ENCODE results near the gene FCRLA. TPM values are rescaled to one million over a fixed set of nuclear protein-coding genes. Genes with fewer than 3 reads are reported as not detected.

The FCRLA gene
- total RNA-seq, 1 experiment from 2014 or later = not detected

GRCh38 chr1:161709373-161709772, 2.3 kb downstream of the FCRLA start:
- CTCF ChIA-PET = no interaction called here
- no TSS peak for BruUV-seq (replicated peaks)
- H3K9me3 Mint-ChIP-seq (ENCODE audit: low read depth, unreplicated experiment) = no peaks in the 10 kb centered on the region

GRCh38 chr1:161710560-161710959, 3.5 kb downstream of the FCRLA start:
- H3K27me3 Mint-ChIP-seq (ENCODE audit: unreplicated experiment) = peaks cover 11% of the 10 kb centered on the region
- H3K9me3 Mint-ChIP-seq (ENCODE audit: low read depth, unreplicated experiment) = no peaks in the 10 kb centered on the region
- no peak for DNase-seq
- no TSS peak for BruUV-seq (replicated peaks)
- H3K27ac Mint-ChIP-seq (ENCODE audit: unreplicated experiment) = no peak overlapping the region
- CTCF ChIA-PET = no interaction called here
- no peaks in the 10 kb centered on the region for H3K4me1 Mint-ChIP-seq (ENCODE audit: low read depth, unreplicated experiment)
- H3K4me3 Mint-ChIP-seq (ENCODE audit: low read depth, unreplicated experiment) = no peak overlapping the region
- H3K36me3 Mint-ChIP-seq (ENCODE audit: insufficient read depth, unreplicated experiment) = no peaks in the 10 kb centered on the region
- intact Hi-C loops (cut with micrococcal nuclease; ENCODE audit: unreplicated experiment) = no loop called here
- no peak for TF ChIP-seq CTCF (IDR thresholded peaks at IDR 0.05; ENCODE audit: unreplicated experiment)

More at GRCh38 chr1:161709373-161709772, 2.3 kb downstream of the FCRLA start:
- no peak for DNase-seq
- Mint-ChIP-seq H3K36me3 (ENCODE audit: insufficient read depth, unreplicated experiment) (no peaks in the 10 kb centered on the region), H3K27ac (ENCODE audit: unreplicated experiment) (no peak overlapping the region), H3K4me3 (ENCODE audit: low read depth, unreplicated experiment) (no peak overlapping the region), H3K4me1 (ENCODE audit: low read depth, unreplicated experiment) (no peaks in the 10 kb centered on the region), H3K27me3 (ENCODE audit: unreplicated experiment) (no peaks in the 10 kb centered on the region)
- no peak for TF ChIP-seq CTCF (IDR thresholded peaks at IDR 0.05; ENCODE audit: unreplicated experiment)
- intact Hi-C loops (cut with micrococcal nuclease; ENCODE audit: unreplicated experiment) = no loop called here

GRCh38 chr1:161718559-161719324, 11.7 kb downstream of the FCRLA start:
- Mint-ChIP-seq H3K4me3 (ENCODE audit: low read depth, unreplicated experiment) (no peak overlapping the region), H3K36me3 (ENCODE audit: insufficient read depth, unreplicated experiment) (peaks cover under 1% of the 10 kb centered on the region), H3K9me3 (ENCODE audit: low read depth, unreplicated experiment) (no peaks in the 10 kb centered on the region), H3K27me3 (ENCODE audit: unreplicated experiment) (peaks cover 47% of the 10 kb centered on the region), H3K4me1 (ENCODE audit: low read depth, unreplicated experiment) (peaks cover 22% of the 10 kb centered on the region), H3K27ac (ENCODE audit: unreplicated experiment) (no peak overlapping the region)
- no peak for DNase-seq
- intact Hi-C loops (cut with micrococcal nuclease; ENCODE audit: unreplicated experiment) = no loop called here
- BruUV-seq (replicated peaks) = no TSS peak
- CTCF ChIA-PET = no interaction called here
- TF ChIP-seq CTCF (IDR thresholded peaks at IDR 0.05; ENCODE audit: unreplicated experiment) = no peak

- no TSS peak for BruUV-seq (replicated peaks)
- intact Hi-C loops (cut with micrococcal nuclease; ENCODE audit: unreplicated experiment) = no loop called here
- Mint-ChIP-seq H3K27me3 (ENCODE audit: unreplicated experiment) (peaks cover 47% of the 10 kb centered on the region), H3K9me3 (ENCODE audit: low read depth, unreplicated experiment) (no peaks in the 10 kb centered on the region), H3K36me3 (ENCODE audit: insufficient read depth, unreplicated experiment) (peaks cover 3% of the 10 kb centered on the region), H3K4me3 (ENCODE audit: low read depth, unreplicated experiment) (no peak overlapping the region), H3K27ac (ENCODE audit: unreplicated experiment) (no peak overlapping the region), H3K4me1 (ENCODE audit: low read depth, unreplicated experiment) (peaks cover 27% of the 10 kb centered on the region)
- CTCF ChIA-PET = no interaction called here
- no peak for TF ChIP-seq CTCF (IDR thresholded peaks at IDR 0.05; ENCODE audit: unreplicated experiment)
- no peak for DNase-seq
These were observed 12.2 kb downstream of the FCRLA start for GRCh38 chr1:161719325-161719611.
